Liver (tissue), 9 donors: ENCODE measurements around the gene TAB2. TPM values are rescaled to one million over a fixed set of nuclear protein-coding genes. Genes with fewer than 3 reads are reported as not detected.

Experiments used
- DNase-seq: peaks from one replicate; pipeline ENCODE4 v3.0.0-alpha.2; 2017; ENCODE audit warnings: low spot score
- H3K27ac ChIP-seq, 2 donors: one replicate each; pipeline ENCODE4 v1.7.0; 2013; ENCODE audit warnings: inconsistent platforms in 2 of 2, low read length in 2 of 2, control low read depth in 1 of 2, low read depth in 1 of 2, mild to moderate bottlenecking in 1 of 2
- H3K27me3 ChIP-seq, 4 donors: one replicate each; pipeline versions ENCODE4 v1.6.1 to v1.7.0; 2013; ENCODE audit warnings: low read length in 3 of 4, inconsistent platforms in 1 of 4, mild to moderate bottlenecking in 1 of 4, moderate library complexity in 1 of 4; ENCODE audit not compliant: control insufficient read depth in 4 of 4, insufficient read depth in 4 of 4
- H3K36me3 ChIP-seq, 4 donors: one replicate each; pipeline versions ENCODE4 v1.6.1 to v1.7.0; 2013; ENCODE audit warnings: low read length in 3 of 4, mild to moderate bottlenecking in 3 of 4, low read depth in 1 of 4, moderate library complexity in 1 of 4; ENCODE audit not compliant: control insufficient read depth in 4 of 4, insufficient read depth in 3 of 4
- H3K4me1 ChIP-seq, 4 donors: one replicate each; pipeline versions ENCODE4 v1.6.1 to v1.7.0; 2013; ENCODE audit warnings: low read length in 3 of 4, mild to moderate bottlenecking in 3 of 4, moderate library complexity in 1 of 4; ENCODE audit not compliant: control insufficient read depth in 4 of 4, insufficient read depth in 4 of 4
- H3K4me3 ChIP-seq, 3 donors: one replicate each; pipeline versions ENCODE4 v1.6.1 to v1.7.0; 2013; ENCODE audit warnings: low read length in 3 of 3, control low read depth in 1 of 3, low read depth in 1 of 3, mild to moderate bottlenecking in 1 of 3
- H3K9ac ChIP-seq, 2 donors: one replicate each; pipeline ENCODE4 v1.7.0; 2013; ENCODE audit warnings: low read length in 2 of 2, mild to moderate bottlenecking in 2 of 2, moderate library complexity in 2 of 2, control low read depth in 1 of 2, low read depth in 1 of 2
- H3K9me3 ChIP-seq, 4 donors: one replicate each; pipeline versions ENCODE4 v1.6.1 to v1.7.0; 2013; ENCODE audit warnings: low read length in 3 of 4; ENCODE audit not compliant: control insufficient read depth in 4 of 4
- EGR1 ChIP-seq, 2 donors: IDR thresholded peaks; 2 replicates each; pipeline ENCODE4 v1.6.1; 2016 to 2018; ENCODE audit warnings: antibody characterized with exemption in 2 of 2, low read depth in 2 of 2
- FOXA1 ChIP-seq: IDR thresholded peaks from 2 replicates; pipeline ENCODE4 v1.6.1; 2016; ENCODE audit warnings: antibody characterized with exemption
- FOXA2 ChIP-seq: IDR thresholded peaks from 2 replicates; pipeline ENCODE4 v1.6.1; 2016; ENCODE audit warnings: antibody characterized with exemption
- GABPA ChIP-seq, 2 donors: IDR thresholded peaks in 1 of 2; conservative IDR thresholded peaks in 1 of 2; 2 replicates each; pipeline ENCODE4 v1.6.1; 2016; ENCODE audit warnings: antibody characterized with exemption in 2 of 2, mild to moderate bottlenecking in 1 of 2, moderate library complexity in 1 of 2
- HNF4A ChIP-seq, 2 donors: conservative IDR thresholded peaks; 2 replicates each; pipeline ENCODE4 v1.6.1; 2016; ENCODE audit warnings: antibody characterized with exemption in 2 of 2, mild to moderate bottlenecking in 2 of 2
- HNF4G ChIP-seq: IDR thresholded peaks from 2 replicates; pipeline ENCODE4 v1.6.1; 2016; ENCODE audit warnings: antibody characterized with exemption
- JUND ChIP-seq, 2 donors: IDR thresholded peaks; 2 replicates each; pipeline ENCODE4 v1.6.1; 2016; ENCODE audit warnings: antibody characterized with exemption in 2 of 2
- NR2F2 ChIP-seq: IDR thresholded peaks from 2 replicates; pipeline ENCODE4 v1.6.1; 2016; ENCODE audit warnings: antibody characterized with exemption
- RAD21 ChIP-seq, 2 donors: IDR thresholded peaks; 2 replicates each; pipeline ENCODE4 v1.6.1; 2016; ENCODE audit warnings: antibody characterized with exemption in 2 of 2, mild to moderate bottlenecking in 2 of 2
- RXRA ChIP-seq, 2 donors: IDR thresholded peaks; 2 replicates each; pipeline ENCODE4 v1.6.1; 2017 to 2018; ENCODE audit warnings: antibody characterized with exemption in 2 of 2, mild to moderate bottlenecking in 1 of 2
- SP1 ChIP-seq: IDR thresholded peaks from 2 replicates; pipeline ENCODE4 v1.6.1; 2018; ENCODE audit warnings: antibody characterized with exemption, mild to moderate bottlenecking
- TAF1 ChIP-seq: conservative IDR thresholded peaks from 2 replicates; pipeline ENCODE4 v1.6.1; 2016; ENCODE audit warnings: antibody characterized with exemption, mild to moderate bottlenecking
- YY1 ChIP-seq: IDR thresholded peaks from 2 replicates; pipeline ENCODE4 v1.6.1; 2016; ENCODE audit warnings: antibody characterized with exemption, mild to moderate bottlenecking
- WGBS: extraction: QIAGEN DNeasy Blood & Tissue Kit; methylation state at CpG from one replicate; pipeline ENCODE4 v1.1.7; 2013; 5-methylcytosine and 5-hydroxymethylcytosine counted together
- polyA plus RNA-seq, 2 donors: library from polyadenylated mRNA; stranded (reverse) in 1 of 2; unstranded in 1 of 2; fragments of 200-250 nt in 1 of 2; fragments of >200 nt in 1 of 2; fragmentation: Nextera tagmentation in 1 of 2; extraction: Ambion mirVana in 1 of 2; gene quantifications; one replicate each; pipeline versions ENCODE4 v1.2.1 to v1.2.3, GENCODE V29; 2013 to 2015
- total RNA-seq, 2 donors: library from RNA; depleted of rRNA; stranded (reverse); fragments of >200 nt; gene quantifications; one replicate each; pipeline ENCODE4 v1.2.3, GENCODE V29; 2014
- TF ChIP-seq, protein P1 (sequence below): IDR thresholded peaks from 2 replicates; pipeline ENCODE4 v1.6.1; 2016; ENCODE audit warnings: antibody characterized with exemption
- TF ChIP-seq, protein P2 (sequence below): IDR thresholded peaks from 2 replicates; pipeline ENCODE4 v1.6.1; 2016; ENCODE audit warnings: antibody characterized with exemption
- TF ChIP-seq, protein P3 (sequence below): fragments of 150-350 bp; IDR thresholded peaks from 2 replicates; pipeline ENCODE4 v1.5.1; 2017; ENCODE audit warnings: improper control_type of control experiment, low read depth, low read length; ENCODE audit not compliant: missing input control
- TF ChIP-seq, protein P4 (sequence below): IDR thresholded peaks from 2 replicates; pipeline ENCODE4 v1.6.1; 2016; ENCODE audit warnings: antibody characterized with exemption
- TF ChIP-seq, protein P5 (sequence below): IDR thresholded peaks from 2 replicates; pipeline ENCODE4 v1.6.1; 2016; ENCODE audit warnings: antibody characterized with exemption, mild to moderate bottlenecking
- donor health status: healthy.
- donor health status: healthy.
- donor health status: healthy.
- donor health status: healthy.
- donor health status: healthy.

Gene TAB2
- total and polyA plus RNA-seq, 4 donors: 10.5 to 25.6 (median 18.0) TPM

DNA sequence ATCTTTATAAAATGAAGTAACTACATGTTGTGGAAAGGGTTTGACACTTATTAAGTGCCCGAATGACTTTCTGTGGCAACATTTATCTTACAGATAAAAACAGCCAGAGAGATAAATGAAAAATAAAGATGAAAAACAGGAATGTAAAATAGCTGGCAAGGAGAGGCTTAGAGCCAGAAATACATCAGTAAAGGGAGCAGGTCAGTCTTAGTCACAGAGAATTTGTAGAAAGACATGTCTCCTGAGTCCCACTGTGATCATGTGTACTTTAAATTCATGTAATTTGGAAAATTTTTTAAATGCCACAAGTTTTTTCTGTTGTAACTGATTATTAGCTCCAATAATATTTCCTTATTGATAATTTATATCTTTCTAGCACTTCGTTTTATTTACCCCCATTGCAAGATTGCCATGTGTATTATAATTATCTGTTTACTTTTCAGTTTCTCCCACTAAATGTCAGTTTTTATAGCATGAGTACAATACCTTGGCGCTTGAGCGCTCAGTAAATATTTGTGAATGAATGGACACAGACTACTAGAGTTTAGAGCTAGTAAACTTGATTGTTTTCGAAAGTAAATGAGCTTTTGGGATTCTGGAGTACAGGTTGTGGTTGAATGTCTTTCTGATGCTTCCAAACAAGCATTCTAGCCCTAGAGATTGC is 15.2 kb downstream of the TAB2 start:
- H3K9ac ChIP-seq: no peak overlapping the region
- H3K36me3 ChIP-seq: no peaks in the 10 kb centered on the region
- H3K27ac ChIP-seq: no peak overlapping the region
- no peaks in the 10 kb centered on the region for H3K27me3 ChIP-seq
- peaks cover 8 to 51% (median 34%) of the 10 kb centered on the region in 4 donors for H3K4me1 ChIP-seq
- no peaks in the 10 kb centered on the region for H3K9me3 ChIP-seq
- H3K4me3 ChIP-seq: no peak overlapping the region
- DNase-seq: no peak
- WGBS: 42% methylated on average over 5 of the region's 5 CpGs
- TF ChIP-seq RAD21 (IDR thresholded peaks at IDR 0.05) (no peak), GABPA (IDR thresholded peaks at IDR 0.05 in 1 of 2, conservative IDR thresholded peaks at IDR 0.05 in 1 of 2) (no peak)

DNA sequence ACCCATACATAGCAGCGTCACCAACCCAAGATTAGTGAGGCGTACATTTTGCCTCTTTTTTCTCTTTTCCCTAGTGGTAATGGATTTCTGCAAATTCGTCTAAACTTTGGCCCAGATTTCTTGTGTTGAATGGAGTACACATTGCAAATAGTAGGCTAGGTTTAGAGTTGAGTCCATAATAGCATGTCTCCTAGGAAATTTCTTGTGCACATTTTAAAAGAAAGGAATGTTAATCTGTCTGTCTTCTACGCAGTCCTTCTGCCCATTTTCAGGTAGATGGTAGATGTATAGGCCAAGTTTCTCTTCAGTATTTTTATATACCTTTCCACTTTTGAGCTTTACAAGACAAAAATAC is 15.7 kb downstream of the TAB2 start:
- no peaks in the 10 kb centered on the region for H3K9me3 ChIP-seq
- no peaks in the 10 kb centered on the region for H3K36me3 ChIP-seq
- no peak overlapping the region for H3K9ac ChIP-seq
- H3K4me3 ChIP-seq: no peak overlapping the region
- H3K4me1 ChIP-seq: peaks cover 10 to 57% (median 38%) of the 10 kb centered on the region in 4 donors
- no peak for DNase-seq
- no peaks in the 10 kb centered on the region for H3K27me3 ChIP-seq
- H3K27ac ChIP-seq: no peak overlapping the region
- peak in 1 of 2 donors; percentile 10 for TF ChIP-seq RXRA (IDR thresholded peaks at IDR 0.05)
- TF ChIP-seq, protein P1, sequence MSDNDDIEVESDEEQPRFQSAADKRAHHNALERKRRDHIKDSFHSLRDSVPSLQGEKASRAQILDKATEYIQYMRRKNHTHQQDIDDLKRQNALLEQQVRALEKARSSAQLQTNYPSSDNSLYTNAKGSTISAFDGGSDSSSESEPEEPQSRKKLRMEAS: no peak
- TF ChIP-seq, protein P2, sequence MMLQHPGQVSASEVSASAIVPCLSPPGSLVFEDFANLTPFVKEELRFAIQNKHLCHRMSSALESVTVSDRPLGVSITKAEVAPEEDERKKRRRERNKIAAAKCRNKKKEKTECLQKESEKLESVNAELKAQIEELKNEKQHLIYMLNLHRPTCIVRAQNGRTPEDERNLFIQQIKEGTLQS: no peak
- WGBS: 69% methylated on average over 4 of the region's 4 CpGs

DNA sequence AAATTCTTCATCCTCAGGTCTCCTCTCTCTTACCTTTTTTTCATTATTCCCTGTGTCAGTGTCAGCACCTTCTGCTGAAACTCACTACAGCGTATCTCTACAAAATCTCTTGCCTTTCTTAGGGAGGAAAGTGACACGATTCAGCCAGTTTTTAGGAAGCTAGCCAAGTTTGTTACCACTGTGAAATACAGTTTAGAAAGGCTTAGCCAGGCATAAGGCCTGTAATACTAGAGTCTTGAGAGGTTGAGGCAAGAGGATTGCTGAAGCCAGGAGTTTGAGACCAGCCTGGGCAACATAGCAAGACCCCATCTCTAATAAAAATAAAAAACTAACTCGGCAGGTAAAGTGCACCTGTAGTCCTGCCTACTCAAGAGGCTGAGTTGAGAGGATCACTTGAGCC is 16.7 kb downstream of the TAB2 start:
- TF ChIP-seq TAF1 (no peak), JUND (IDR thresholded peaks at IDR 0.05) (no peak), FOXA2 (no peak), HNF4G (no peak), SP1 (no peak), HNF4A (conservative IDR thresholded peaks at IDR 0.05) (no peak), YY1 (no peak), NR2F2 (no peak), RXRA (IDR thresholded peaks at IDR 0.05) (no peak), EGR1 (IDR thresholded peaks at IDR 0.05; ENCODE audit: low read depth in 2 of 2) (no peak), FOXA1 (no peak), GABPA (IDR thresholded peaks at IDR 0.05 in 1 of 2, conservative IDR thresholded peaks at IDR 0.05 in 1 of 2) (no peak), RAD21 (IDR thresholded peaks at IDR 0.05) (no peak)
- TF ChIP-seq, protein P2: no peak
- TF ChIP-seq, protein P3, sequence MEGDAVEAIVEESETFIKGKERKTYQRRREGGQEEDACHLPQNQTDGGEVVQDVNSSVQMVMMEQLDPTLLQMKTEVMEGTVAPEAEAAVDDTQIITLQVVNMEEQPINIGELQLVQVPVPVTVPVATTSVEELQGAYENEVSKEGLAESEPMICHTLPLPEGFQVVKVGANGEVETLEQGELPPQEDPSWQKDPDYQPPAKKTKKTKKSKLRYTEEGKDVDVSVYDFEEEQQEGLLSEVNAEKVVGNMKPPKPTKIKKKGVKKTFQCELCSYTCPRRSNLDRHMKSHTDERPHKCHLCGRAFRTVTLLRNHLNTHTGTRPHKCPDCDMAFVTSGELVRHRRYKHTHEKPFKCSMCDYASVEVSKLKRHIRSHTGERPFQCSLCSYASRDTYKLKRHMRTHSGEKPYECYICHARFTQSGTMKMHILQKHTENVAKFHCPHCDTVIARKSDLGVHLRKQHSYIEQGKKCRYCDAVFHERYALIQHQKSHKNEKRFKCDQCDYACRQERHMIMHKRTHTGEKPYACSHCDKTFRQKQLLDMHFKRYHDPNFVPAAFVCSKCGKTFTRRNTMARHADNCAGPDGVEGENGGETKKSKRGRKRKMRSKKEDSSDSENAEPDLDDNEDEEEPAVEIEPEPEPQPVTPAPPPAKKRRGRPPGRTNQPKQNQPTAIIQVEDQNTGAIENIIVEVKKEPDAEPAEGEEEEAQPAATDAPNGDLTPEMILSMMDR: no peak
- TF ChIP-seq, protein P4, sequence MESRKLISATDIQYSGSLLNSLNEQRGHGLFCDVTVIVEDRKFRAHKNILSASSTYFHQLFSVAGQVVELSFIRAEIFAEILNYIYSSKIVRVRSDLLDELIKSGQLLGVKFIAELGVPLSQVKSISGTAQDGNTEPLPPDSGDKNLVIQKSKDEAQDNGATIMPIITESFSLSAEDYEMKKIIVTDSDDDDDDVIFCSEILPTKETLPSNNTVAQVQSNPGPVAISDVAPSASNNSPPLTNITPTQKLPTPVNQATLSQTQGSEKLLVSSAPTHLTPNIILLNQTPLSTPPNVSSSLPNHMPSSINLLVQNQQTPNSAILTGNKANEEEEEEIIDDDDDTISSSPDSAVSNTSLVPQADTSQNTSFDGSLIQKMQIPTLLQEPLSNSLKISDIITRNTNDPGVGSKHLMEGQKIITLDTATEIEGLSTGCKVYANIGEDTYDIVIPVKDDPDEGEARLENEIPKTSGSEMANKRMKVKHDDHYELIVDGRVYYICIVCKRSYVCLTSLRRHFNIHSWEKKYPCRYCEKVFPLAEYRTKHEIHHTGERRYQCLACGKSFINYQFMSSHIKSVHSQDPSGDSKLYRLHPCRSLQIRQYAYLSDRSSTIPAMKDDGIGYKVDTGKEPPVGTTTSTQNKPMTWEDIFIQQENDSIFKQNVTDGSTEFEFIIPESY: no peak
- TF ChIP-seq, protein P1: no peak
- TF ChIP-seq, protein P5, sequence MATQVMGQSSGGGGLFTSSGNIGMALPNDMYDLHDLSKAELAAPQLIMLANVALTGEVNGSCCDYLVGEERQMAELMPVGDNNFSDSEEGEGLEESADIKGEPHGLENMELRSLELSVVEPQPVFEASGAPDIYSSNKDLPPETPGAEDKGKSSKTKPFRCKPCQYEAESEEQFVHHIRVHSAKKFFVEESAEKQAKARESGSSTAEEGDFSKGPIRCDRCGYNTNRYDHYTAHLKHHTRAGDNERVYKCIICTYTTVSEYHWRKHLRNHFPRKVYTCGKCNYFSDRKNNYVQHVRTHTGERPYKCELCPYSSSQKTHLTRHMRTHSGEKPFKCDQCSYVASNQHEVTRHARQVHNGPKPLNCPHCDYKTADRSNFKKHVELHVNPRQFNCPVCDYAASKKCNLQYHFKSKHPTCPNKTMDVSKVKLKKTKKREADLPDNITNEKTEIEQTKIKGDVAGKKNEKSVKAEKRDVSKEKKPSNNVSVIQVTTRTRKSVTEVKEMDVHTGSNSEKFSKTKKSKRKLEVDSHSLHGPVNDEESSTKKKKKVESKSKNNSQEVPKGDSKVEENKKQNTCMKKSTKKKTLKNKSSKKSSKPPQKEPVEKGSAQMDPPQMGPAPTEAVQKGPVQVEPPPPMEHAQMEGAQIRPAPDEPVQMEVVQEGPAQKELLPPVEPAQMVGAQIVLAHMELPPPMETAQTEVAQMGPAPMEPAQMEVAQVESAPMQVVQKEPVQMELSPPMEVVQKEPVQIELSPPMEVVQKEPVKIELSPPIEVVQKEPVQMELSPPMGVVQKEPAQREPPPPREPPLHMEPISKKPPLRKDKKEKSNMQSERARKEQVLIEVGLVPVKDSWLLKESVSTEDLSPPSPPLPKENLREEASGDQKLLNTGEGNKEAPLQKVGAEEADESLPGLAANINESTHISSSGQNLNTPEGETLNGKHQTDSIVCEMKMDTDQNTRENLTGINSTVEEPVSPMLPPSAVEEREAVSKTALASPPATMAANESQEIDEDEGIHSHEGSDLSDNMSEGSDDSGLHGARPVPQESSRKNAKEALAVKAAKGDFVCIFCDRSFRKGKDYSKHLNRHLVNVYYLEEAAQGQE: no peak
- DNase-seq: no peak
- peaks cover 10 to 61% (median 39%) of the 10 kb centered on the region in 4 donors for H3K4me1 ChIP-seq
- no peak overlapping the region for H3K4me3 ChIP-seq
- no peaks in the 10 kb centered on the region for H3K9me3 ChIP-seq
- no peaks in the 10 kb centered on the region for H3K27me3 ChIP-seq
- H3K36me3 ChIP-seq: no peaks in the 10 kb centered on the region
- H3K9ac ChIP-seq: no peak overlapping the region
- no peak overlapping the region for H3K27ac ChIP-seq
- 60% methylated on average over 3 of the region's 3 CpGs for WGBS
